ENCODE results near the gene TTC6.
A peak's percentile ranks its signal among the peaks of the same experiment; 100 is the strongest.

The TTC6 gene

GRCh38 chr14:37585971-37586796 is 9.2 kb upstream of the TTC6 start:
- no peak for DNase-seq (ENCODE audit: low read depth)

DNA sequence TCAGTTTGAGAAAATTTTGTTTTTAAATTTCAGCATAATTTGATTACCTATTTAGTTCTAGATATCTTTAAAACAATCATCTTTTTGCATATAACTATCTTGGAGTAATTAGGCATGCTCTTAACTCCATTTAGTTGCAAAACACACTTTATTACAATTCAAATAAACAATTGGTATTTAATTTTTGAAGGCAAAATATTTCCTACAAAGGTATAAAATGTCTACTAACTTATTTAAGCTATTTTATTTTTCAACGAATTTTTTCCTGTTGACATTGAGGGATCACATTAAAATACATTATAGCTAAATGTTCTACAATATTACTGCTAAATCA is 8.7 kb upstream of the TTC6 start:
- no peak for DNase-seq (ENCODE audit: low read depth)

DNA sequence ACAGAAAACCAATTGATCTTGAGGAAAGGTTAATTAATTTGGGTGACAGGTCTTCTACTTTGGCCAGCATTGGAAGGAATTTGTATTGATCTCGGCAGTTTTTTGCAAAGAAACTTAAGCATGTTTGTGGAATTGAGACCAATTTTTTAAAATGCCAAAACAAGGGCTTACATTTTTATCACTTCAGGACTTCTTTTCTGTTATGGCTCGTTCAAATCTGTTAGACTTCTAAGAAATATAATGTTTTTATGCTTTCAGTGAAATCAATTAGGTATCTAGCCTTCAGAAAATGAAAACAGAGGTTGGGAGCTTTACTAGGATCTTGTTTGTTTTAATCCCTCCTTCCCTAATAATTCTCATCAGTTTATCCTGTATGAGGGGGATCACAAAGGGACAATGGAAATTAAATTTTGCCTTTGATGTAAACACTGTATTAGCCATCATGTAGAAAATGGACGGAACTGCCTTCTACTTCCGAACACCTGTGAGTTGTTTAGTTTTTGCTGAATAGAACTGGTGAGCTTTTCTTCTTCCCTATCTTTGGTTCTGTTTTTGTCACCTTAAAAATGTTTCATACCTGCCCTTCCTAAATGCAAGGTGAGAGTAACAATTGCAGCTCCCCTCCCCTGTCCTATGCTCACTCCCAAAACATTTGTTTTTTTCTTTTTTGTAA is 8.2 kb upstream of the TTC6 start:
- no peak for DNase-seq (ENCODE audit: low read depth)

DNA sequence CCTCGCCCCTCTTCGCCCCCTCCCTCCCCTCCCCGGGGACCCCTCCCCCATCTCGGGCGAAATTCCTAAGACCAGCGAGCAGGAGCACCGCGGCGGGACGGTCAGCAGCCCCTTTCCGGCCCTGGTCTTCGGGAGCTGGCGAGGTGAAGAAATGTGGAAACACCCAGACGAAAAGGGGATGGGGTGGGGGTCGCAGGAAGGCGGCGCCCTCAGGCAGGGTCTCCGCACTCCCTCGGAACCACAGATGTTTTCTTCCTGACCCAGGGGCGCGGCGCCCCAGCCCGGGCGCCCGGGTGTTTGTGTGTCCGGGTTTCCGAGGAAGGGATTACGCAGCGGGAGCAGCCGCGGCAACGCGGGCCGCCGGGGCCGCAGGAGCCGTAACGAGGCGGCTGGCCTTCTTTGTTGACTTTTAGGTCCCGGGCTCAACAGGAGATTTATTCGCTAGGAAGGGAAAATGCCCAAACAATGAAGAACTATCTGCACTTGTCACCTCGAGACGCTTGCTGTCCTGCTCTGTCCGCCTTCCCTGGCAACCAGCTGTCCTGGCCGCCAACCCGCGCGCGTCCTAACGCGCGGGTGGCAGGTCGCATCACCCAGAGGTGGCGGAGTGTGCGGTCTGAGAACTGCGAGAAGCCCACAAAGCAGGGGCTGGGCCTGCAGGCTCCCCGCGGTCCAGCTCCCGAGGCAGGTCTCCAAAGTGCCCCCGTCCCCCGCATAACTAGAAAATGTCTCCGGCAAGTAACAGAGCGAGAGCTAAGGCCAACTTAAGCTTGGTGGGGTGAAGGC is 7.4 kb upstream of the TTC6 start:
- no peak for DNase-seq (ENCODE audit: low read depth)

GRCh38 chr14:37588667-37588955 is 6.8 kb upstream of the TTC6 start:
- DNase-seq (ENCODE audit: low read depth): no peak

GRCh38 chr14:37588956-37589714 is 6.3 kb upstream of the TTC6 start:
- no peak for DNase-seq (ENCODE audit: low read depth)

- no peak for DNase-seq (ENCODE audit: low read depth)
Measured at GRCh38 chr14:37589715-37590427, 5.6 kb upstream of the TTC6 start.

GRCh38 chr14:37590428-37591139 is 4.8 kb upstream of the TTC6 start:
- no peak for DNase-seq (ENCODE audit: low read depth)

GRCh38 chr14:37591311-37591940 is 4.0 kb upstream of the TTC6 start:
- DNase-seq (ENCODE audit: low read depth): no peak

- DNase-seq (ENCODE audit: low read depth): no peak
Measured at GRCh38 chr14:37591941-37592481, 3.4 kb upstream of the TTC6 start.

- no peak for DNase-seq (ENCODE audit: low read depth)
Measured at GRCh38 chr14:37592482-37593408, 2.7 kb upstream of the TTC6 start.

DNA sequence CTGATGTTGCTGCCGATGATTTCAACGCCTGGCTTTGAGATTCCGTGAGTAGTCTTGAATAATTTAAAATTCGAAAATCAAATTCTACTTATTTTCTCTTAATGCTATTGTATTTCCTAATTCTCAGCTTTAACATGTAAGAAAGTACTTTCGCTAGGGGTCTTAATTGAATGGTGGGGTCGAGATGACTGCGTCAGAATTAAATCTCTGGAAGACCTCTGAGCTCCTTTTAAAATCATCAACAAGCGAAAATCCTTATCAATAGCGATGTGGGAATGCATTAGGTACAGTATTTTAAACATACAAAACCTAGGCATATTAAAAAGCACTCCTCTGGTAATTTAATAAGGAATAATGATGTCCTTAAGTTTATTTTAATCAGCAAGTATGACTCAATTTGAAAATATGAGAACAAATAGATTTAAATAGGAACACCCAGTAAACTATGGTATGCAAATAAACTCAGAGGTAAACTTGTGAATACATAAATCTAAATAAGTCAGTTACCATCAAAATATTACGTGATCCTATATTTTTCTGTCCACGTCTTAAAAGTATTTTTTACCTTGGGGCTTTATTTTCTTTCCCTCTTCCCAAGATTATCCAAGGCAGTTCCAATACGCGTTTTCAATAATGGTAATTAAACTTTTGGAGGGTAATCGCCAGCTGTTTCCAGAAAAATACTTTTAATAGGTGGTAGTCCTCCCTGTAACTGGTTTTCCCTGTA is 1.8 kb upstream of the TTC6 start:
- DNase-seq (ENCODE audit: low read depth): no peak

- DNase-seq (ENCODE audit: low read depth): peak; percentile 81
Measured at GRCh38 chr14:37594238-37594970, 1.0 kb upstream of the TTC6 start.

DNA sequence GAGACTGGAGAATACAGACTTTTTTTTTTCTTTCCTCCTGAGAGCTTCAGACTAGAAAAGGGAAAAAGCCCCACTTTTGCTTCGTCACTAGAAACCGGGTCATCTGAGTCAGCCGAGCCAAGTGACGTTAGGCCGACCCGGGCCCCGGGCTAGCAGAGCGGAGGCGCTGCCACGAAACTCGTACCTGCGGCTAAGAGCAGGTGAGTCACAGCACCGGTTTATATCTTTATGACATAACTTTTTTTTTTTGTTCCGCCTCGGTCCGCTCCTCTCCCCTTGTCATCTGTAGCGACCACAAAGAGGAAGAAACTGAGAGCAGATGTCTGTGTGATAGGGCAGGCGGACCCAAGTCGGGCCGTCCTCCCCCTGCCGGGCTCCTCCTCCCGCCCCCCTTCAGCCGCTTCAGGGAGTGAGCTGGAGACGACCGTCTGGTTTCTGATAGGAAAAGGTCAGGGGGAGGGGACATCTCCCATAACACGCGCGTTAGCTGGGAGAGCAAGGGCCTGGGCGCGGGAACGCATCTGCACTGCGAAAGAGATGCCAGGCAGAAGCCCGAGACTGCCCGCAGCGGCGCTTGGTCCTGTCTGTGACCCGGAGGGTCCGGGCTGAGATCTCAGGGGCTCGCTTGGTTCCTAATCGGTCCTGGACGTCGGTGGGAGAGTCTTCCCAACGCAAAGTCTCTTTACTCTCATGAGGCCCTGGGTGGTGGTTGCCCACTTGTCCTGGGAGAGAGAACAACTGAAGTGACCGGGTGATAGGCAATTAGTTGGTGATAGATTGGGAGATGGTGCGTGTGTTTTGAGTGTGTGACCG is 586 bp downstream of the TTC6 start:
- no peak for DNase-seq (ENCODE audit: low read depth)

DNA sequence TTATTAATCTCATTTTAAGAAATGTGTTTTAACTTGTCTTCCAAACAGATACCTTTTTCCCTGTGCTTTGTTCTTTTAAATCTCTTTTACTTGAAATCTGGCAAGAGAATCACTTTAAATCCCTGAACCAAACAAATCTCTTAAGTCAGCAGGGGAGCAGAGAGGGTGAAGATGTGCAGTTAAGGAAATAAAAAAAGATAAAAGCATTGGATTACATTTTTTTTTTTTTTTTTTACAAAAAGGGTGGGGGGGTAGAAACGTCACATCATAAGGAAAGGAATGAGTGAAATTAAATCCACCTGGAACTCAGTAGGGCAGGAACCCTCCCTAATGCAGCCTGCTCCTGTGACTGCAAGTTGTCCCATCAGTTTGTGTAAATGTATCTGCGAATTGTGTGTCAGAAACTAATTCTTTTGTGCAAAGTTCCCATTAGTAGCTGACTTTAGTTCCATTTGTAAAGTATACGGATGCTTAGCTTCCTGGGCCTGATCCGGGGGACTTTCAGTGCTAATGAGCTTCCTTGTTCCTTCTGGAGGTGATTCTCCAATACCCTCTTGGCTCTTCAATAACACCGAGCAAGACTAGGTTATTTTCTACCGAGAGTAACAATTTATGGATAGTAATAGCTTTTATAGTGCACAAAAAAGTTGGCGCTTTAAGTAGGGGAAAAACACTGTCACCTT is 1.5 kb downstream of the TTC6 start:
- DNase-seq (ENCODE audit: low read depth): no peak

- DNase-seq (ENCODE audit: low read depth): peak; percentile 27
Measured at GRCh38 chr14:37597538-37597913, 2.1 kb downstream of the TTC6 start.
